CD4-positive, alpha-beta T cell treated with Interleukin-17A for 1 hour (primary cell): ENCODE data around the gene PRLR.
A peak's percentile ranks its signal among the peaks of the same experiment; 100 is the strongest.

Source experiments
- DNase-seq: peaks from one replicate; pipeline ENCODE4 v3.0.0-alpha.2; 2020

The PRLR gene

DNA sequence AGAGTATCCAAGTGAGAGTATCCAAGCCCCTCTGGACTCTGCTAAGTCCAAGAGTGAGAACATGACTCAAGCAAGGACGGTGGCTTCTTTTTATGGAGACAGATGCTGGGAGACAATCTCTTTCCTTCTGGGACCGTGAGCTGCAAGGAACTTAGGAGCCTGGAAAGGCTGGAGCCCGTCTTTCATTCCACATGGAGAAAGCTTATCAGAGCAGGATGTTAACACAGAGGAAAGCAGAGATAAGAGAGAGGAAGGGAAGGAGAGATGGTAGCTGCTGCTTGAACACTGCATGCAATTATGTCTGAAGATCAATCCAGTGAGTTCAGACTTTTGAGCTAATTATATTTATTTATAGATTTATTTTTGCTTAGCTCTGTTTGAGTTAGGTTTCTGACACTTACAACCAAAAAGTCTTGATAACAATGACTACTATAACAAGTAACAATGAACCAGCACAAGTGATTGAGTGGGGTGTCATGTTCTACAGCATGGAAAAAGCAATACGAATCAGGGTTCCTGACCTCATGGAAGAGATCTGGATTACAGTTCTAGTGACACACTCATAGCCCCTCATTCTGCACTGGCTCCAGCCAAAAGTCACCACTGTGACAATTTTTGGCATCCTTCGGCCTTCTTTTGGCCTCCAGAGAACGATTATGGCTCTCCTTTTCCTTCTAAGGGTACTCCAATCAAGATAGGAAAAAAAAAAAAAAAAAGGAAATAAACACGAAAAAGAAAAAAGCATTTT lies 71.5 kb downstream of the PRLR start:
- DNase-seq: no peak

DNA sequence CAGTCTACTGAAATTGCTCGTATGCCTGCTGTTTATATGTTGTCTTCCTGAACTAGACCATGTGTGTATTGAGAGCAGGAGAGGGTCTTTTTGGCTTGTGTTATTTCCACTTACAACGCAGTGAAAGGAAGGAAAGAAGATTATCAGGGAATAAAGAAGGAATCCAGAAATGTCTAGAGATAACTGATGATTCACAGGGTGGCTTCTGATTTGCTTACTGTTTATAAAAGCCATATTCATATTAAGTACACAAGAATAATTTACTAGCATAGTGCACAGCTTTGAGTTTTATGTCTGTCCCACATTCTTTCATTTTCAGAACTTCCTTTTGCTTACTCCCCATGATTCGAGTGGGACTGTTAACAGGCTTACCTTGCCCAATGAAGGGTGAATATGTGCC lies 72.1 kb downstream of the PRLR start:
- DNase-seq: no peak

DNA sequence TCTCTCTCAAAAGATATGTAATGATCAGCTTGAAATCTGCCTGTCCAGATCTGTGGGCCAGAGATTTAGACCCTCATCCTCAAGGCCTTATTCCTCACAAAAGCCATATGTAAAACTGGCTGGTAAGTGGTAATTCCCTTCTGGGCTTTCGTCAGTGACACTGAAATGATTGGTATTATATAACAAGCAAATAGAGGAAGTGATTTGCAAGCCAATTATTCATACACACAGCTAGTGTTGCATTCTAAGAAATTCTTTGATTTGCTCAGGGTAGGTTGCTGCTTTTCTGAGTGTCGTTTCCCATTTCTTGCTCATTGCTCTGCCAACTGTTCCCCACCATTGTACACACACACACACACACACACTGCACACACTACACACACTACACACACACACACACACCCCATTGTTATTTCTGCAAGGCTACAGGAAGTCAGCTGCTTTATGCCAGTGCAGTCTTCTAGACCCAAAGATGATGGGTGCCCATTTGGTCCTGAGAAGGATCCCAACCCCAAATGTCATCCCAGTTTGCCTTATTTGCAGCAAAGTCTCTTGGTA lies 76.8 kb downstream of the PRLR start:
- DNase-seq: no peak

DNA sequence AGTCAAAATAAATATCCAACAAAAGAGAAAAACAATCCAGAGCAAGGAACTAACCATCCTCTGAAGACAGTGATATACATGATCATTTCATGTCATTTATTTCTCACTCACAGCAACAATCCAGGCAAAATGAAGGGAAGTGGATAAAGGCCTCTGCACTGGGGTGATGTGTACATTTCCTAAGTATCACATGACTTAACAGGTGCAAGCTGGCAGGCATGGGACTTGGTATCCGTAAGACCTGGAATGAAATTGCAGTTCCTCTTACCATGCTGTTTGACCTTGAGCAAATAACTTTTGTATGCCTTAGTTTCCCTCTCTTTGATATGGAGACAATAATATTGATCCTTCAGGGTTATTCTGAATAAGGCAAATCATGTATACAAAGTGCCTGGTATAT lies 77.6 kb downstream of the PRLR start:
- DNase-seq: no peak

DNA sequence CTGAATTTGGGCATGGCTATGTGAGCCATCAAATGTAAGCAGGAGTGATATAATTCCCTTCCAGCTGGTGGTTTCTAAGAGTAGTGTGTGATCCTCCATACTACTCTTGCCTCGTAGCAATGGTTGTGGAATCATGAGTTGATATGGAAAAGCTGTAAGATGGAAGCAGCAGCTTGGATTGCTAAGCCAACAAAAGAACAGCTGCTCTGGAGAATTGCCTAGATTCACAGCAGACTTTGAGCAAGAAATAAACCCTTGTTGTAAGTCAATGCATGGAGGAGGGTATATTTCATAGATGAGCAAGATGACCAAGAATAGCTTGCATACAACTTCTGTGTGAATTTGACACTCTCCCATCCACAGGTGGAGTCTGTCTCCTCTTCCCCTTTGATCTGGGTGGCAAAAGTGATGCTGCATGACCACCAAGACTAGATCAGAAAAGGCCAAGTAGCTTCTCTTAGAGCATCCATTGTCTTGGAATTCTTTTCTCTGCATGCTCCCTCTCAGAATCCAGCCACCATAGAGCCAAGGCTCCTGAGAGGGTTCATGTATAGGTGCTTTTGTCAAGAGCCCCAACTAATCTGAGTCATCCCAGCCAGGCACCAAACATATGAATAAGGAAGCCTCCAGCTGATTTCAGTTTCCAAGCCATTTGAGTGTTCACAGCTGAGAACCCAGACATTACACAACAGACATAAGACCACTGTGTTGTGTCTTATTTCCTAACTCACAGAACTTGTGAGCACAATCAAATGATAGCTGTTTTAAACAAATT lies 79.0 kb downstream of the PRLR start:
- no peak for DNase-seq

DNA sequence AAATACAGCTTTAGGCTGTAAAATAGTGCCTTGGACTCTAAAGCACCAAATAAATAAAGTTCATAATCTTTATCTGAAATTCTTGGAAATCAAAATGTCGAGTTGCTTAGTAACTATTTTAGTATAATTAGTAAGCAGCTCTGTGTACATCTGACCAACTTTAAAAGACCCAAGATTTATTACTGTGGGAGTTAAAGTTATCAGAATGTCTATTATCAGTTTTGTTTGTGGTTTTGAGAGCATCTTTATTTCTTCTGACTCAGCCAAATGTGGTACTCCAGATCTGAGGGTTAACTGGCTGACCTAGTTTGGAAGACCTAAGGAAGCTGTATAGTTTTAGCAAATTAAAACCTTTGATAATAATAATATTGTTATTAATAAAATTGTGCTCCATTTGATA lies 81.2 kb downstream of the PRLR start:
- DNase-seq: no peak

DNA sequence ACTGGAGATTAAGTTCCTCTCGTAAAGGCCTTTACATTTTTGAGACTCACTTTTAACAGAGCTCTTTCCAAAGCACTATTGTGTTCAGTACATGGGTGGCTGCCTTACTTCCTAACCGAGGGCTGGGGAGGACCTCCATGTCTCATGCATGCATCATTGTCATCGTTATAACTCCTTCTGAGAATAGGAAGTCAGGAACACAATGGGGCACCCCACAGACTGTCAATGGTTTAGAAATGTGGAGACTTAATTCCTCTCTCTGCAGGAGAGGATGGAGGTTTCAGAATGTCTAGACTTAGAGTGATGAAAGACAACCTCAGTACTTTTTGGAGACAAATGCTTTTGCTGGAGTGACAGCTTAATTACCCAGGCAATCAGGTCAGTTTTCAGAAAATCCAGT lies 83.9 kb downstream of the PRLR start:
- DNase-seq: no peak

DNA sequence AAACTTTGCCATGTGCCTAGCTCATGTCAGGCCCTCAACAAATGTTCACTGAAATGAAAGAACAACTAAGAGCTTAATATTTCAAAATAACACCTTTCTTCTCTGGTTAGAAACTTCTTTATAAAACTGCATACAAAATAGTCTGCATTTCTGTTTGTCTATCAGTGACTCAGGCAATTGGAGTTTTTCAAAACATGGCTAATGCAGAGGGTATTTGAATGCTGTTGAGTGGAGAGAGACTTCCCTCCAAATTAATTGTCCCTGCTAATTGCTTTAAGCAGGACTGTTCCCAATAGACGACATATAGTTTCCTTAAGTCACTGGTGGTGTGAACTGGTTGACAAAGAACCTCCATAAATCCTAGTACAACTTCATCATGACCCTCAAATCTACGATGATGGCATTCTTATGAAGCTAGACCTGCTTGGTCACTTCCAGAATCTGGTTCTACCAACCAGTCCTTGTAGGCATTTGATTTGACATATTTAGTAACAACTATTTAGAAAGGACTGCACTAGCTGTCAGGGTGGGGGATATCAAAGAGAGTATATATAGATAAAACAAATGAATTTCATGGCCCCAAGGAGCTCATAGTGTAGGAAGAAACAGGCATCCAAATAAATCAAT lies 84.5 kb downstream of the PRLR start:
- DNase-seq: no peak

DNA sequence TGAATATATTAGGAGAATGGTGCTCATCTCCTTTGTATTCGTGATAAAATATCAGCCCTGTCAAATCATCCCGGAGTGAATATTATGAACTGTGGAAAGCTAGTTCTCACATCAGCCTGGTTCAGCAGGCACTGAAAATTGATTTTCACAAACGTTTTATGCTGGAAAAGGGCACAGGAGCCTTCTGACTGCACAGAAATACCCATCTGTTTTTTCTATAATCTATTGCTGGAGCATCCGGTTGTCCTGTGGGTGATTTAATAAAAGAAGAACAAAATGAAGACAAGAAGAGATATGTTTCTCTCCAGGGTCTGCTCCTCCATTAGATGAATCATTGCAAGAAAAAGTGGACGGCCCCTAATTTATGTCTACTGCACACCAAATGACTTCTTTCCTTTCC lies 85.3 kb downstream of the PRLR start:
- no peak for DNase-seq

DNA sequence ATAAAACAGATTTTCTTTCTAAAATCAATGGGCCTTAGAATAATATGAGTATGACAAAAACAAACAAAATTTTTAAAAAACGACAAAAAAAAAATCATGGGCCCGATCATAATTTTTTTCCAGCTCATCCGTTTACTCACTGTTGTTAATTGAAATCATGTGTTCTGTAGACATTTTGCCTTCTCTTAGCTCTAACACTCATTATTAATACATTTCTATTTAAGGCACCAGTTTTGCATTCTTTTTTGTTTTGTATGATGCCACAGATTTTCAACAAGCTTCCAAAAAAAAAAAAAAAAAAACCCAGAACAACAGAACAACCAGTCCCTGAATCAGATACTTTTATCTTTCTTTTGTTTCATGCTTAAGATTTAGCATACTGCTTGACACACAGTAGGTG lies 86.4 kb downstream of the PRLR start:
- DNase-seq: no peak

DNA sequence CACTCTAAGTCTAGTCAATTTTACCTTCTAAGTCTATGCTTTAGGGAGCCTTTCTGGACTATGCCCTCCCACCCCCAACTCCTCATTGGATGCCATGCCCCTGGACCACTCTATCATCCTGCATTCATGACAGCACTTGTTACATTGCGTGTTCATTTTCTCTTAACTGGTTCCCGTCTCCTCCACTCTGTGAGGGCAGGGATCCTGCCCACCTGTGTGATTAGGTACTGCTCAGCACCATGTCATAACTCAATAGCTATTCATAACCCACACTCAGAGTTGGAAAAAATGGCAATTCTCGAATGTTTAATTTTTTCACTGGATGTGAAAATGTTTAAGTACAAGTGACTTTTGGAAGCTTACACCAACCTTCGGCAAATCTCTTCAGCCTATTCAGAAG lies 88.5 kb downstream of the PRLR start:
- DNase-seq: no peak

DNA sequence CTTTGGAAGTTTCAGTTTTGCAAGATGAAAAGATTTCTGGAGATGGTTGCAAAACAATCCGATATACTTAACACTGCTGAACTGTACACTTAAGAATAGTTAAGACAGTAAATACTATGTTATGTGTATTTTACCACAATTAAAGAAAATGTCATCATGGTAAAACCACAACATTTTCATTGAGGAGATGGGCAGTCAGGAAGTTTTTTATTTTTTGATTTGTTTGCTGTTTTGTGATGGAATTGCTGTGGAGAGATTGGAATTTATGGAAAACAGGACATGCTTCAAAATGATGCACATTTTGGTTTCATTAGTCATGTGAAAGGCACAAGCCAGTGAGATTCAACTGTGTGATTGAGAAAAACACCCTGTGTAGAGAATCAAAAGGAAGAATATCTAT lies 92.1 kb downstream of the PRLR start:
- DNase-seq: no peak

DNA sequence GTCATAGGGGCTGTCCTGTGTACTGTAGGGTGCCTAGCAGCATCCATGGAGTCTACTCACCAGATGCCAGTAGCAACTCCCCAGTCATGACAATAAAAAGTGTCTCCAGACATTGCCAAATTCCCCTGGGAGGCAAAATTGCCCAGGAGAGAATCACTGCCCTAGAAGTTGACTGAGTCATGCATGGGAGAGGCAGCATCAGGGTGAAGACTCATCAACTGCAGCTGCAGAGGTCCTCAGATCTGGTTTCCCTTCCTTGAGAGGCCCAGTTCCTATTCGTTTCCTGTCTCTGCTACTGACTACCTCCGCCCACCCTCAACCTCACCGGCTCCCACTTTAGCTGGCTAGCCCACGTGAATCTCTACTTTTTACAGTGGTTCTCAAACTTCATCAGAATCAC lies 93.9 kb downstream of the PRLR start:
- DNase-seq: no peak

DNA sequence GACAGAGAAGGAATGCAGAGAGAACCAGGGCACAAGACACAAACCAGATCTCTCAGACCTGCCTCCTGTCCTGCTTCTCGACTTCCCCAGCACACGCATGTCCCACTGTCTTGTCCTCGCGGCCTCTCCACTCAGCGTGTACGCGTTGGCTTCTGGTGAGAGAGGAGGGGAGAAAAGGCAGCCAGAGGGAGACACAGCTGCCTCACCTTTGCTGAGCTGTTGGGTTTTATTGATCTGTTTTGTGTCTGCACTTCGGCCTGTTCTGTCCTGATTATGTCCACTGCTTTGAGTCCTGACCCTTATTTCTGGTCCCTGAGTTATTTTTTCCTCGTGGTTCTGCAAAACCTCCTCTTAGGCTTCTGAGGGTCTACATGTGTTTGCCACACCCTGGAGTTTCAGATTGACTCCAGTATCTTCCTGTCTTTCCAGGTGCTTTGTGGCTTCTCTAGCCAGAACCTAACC lies 95.0 kb downstream of the PRLR start:
- DNase-seq: no peak

DNA sequence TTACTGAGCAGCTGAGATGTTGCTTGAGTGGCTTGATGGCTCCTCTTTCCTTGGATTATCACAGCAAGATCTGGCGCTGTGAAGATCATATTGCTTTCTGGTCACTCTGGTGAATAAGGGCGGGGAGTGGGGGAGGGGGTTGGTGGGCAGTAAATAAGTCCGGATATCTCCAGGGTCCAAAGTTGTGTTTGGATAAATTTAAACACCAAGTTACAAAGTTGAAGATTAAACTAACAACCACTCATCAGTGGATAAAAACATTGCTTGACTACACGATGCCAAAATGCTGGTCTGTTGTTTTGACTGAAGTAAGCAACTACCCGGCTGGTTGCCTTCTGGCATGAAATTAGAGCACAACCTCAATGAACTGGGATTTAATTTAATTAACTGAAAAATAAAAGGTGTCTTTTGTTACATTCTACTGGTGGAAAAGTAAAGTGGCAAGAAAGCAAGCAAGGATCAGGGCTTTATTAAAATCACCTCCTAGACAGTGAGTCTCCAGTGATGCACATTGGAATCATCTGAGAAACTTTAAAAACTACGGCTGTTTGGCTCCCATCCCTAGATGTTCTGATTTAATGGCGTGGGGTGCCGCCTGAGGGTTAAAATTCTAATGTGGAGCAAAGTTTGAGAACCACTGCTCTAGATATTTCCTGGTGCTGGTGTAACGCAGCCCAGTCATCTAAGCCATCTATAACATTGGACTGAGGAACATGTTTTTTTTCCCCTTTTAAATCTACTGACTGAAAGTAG lies 95.8 kb downstream of the PRLR start:
- no peak for DNase-seq

DNA sequence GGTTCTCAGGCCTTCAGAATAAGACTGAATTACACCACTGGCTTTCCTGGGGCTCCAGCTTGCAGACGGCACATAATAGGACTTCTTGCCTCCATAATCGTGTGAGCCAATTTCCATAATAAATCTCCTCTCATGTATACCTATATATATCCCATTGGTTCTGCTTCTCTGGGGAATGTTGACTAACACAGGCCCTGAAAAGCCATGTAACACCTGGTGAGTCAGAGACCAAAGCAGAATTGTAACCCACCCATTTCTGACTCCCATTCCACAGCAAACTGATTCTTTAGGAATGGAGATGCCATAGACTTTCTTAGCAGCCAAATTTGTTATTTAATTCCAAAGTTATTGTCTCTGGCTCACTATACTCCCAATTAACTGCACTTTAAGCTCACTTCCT lies 97.1 kb downstream of the PRLR start:
- DNase-seq: no peak

DNA sequence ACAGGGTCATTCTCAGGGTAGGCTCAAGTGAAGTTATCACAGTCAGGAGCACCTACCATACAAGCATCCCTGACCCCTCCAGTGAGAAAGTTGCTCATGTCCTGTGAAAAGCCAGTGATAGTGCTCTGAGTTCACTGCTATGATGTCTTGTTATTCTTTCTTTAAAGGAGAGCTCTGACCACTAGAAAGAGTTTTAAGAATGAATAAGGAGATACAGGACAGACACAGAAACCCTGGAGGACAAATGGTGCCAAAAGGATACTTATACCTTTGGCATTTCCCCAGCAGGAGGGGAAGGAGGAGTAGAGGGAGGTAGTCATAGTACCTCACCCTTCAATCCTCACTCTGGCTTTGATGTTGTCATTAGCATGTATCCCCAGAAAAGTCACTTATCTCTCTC lies 98.6 kb downstream of the PRLR start:
- no peak for DNase-seq

DNA sequence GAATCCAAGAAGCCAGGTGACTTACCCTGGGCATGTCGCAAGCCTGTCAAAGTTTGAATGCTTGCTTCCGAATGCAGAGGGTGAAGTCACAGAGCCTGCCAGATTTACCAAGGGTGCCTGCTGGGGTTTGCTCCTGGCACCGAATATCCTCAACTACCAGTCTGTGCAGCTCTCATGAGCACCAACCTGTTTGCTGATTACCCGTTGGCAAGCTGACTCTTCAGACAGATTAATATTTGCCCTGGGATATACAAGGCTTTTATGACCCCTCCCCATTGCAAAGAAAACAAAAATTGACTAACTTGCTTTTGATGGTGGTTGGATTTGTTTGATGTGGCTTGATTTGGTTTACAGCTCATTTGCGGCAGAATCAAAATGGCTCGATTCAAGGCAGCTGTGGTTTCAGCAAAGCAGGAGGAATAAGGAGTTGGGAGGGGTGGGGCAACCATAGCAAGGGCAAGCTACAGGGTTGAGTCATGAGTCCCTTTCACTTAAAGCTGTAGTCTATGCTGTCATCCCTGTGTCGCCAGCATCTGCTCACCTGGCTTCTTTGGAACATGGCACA lies 100.3 kb downstream of the PRLR start:
- DNase-seq: peak; percentile 53

DNA sequence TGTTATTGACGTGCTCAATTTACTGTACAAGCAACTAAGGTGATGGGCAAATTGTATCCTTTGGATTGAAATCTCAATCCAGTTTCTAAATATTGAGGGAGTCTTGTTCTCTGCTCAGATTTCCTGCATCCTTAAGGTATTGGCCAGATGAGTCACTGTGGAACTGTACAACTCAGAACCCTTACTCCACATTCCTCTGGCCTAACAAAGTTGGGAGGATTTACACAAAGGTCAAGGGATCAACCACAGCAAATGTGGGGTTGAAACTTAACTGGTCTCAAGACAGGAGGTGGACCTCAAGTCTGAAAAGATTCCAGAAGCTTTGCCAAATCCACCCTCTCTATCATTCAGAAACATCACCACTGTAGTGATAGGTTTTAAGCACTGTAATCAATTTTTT lies 101.0 kb downstream of the PRLR start:
- no peak for DNase-seq

DNA sequence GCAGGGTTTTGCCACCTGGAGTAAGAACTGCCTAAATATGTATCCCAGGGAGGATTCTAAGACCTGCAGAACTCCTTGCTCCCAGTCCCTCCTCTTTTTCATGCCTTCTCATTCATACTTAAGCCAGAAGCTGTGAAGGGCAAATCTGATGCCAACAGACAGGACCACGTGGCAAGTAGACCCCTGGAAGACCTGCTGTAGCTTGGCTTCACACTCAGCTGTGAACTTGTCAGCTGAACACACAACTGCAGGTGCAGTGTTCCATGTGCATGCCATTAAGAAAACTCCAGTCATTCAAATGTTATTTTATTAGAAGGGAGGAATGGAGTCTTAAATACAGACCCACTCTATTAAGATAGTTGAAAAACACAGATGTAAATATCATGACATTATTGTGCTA lies 103.3 kb downstream of the PRLR start:
- DNase-seq: no peak

DNA sequence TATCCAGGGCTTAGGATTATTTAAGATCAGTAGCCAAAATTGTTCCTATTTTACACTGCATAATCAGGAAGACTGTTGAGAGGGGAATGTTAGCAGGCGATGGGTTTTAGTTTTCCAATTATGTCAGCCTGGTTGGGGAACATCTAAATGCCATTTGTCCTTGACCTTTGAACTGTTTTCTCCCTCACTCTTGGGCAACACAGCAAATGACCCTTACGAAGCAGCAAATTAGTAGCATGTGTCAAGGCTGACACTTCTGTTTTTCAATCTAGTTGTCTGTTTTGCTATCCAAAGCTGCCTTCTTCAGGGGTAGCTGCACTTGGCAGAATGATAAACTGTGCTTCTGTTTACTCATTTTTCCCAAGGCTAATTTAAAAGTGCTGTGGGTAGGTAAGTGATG lies 104.5 kb downstream of the PRLR start:
- DNase-seq: no peak

DNA sequence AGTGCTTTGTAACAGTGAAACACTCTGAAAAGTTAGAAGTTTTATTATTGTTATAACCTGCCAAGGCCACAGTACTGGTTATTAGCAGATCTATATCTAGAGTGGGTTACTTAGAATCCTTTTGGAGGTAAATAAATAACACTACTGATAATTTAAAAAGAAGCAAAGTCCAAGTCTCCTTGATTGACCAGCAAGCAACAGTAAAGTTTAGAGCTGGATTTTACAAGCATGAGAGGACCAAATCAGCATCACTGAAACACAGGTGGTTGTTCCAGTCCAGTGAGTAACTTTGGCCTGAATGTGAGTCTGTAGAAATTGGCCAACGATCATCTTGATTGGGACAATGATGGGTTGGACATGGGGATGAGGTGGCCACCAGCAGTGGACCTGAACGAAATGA lies 105.4 kb downstream of the PRLR start:
- no peak for DNase-seq

DNA sequence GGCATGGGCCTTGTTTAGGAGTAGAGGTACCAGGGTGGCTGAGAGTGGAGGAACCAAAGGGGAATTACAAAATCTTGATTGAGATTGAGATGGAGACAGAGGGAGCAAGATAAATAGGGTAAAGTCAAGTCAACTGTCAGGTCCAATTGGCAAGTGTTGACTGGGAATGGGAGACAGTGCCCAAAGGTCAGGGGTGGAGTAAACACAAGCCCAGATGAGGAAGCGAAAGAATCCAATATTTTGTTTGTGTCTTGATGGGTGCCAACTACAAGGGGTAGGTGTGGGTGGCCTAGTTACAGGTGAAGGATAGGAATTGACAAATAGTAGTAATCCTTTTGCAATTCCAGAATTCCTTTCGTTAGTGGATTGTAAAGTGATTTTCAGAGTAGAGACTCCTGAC lies 107.5 kb downstream of the PRLR start:
- no peak for DNase-seq
